GM19455 (cell line): ENCODE measurements around the gene MACROD2.

Experiments used
- ATAC-seq: cut with Tn5 transposase; IDR thresholded peaks from one replicate; pipeline ENCODE4 v1.9.1; 2021; ENCODE audit not compliant: unreplicated experiment

Gene MACROD2

DNA sequence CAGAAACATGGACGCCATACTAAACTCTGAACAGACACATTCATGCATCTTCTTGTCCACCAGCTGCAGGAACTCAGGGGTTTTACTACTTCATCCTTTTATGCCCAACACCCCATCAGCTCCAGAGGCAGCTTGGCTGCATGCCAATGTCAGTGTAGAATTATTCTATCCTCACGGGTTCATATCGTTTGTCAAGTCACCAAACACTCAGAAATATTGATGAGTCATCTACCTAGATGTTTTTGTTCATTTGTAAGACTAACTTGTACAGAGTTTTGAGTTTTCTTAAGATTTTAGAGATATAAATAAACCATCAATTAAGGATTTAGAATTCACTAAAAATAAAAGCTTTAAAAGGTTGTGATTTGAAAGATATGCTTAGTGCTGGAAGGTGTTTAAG lies 932.8 kb downstream of the MACROD2 start:
- ATAC-seq = no peak

DNA sequence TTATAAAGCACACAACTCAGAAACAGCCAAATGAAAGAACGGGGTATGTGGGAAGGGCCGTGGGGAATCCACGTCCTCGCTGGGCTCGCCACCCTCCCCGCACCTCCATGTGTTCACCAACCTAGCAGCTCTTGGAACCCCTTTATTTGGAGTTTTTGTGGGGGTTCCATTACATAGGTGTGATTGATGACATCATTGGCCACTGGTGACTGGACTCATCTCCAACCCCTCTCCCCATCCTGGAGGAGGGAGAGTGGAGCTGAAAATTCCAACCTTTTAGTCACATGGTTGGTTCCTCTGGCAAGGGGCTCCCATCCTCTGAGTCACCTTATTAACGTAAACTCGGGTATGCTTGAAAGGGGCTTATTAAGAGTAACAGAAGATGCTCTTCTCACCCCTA lies 934.1 kb downstream of the MACROD2 start:
- no peak for ATAC-seq

DNA sequence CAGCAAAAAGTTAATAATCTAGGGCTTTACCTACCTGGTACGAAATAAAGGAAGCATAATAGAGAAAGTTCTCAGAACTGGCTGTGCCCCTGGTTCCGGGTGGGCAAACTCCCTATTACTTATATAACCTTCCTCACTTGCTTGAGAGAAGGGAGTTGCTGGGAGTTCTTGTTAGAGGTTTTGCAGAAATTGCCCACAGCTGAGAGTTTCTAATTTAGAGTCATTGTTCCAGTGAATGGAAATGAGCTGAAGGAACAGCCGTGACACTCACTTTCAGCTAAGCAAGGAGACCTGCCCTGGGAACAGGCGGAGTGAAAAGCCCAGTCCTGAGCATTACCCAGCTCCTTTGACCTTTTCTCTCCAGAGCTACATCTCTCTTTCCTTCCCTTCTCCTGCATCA lies 936.7 kb downstream of the MACROD2 start:
- ATAC-seq = no peak

DNA sequence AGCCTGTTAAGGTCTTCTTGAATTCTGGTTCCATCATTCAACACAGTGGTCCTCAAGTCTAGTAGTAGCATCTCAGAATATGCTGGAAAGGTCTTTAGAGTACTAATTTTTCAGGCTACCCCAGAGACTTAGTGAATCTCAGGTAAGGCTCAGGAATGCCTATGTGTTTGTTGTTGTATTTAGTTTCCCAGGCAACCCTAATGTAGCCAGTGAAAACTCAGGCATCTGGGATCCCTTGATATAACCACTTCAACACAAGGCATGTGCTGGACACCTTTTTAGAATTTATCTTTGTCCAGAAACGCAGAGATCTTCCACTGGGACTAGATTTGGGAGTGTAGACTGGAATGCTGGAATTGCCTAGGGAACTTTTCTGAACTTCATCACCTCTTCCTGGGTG lies 940.0 kb downstream of the MACROD2 start:
- no peak for ATAC-seq

DNA sequence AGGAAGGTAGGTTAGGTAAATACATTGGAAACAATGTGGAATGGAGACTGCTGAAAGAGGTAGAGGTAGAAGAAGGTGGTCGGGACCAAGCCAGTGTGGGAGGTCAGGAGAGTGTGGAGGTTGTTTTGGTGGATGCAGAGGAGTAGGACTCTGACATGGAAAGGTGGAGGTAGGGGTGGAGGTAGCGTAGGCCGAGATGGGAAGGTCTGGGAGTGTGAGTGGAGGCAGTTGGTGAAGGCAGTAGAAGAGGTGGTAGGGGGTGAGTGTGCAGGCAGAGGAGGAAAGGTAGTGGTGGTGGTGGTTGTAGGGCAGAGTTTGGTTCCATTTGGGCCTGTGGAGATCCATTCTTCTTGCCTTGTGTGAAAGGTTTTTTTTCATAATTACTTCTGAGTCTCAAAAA lies 941.7 kb downstream of the MACROD2 start:
- no peak for ATAC-seq

DNA sequence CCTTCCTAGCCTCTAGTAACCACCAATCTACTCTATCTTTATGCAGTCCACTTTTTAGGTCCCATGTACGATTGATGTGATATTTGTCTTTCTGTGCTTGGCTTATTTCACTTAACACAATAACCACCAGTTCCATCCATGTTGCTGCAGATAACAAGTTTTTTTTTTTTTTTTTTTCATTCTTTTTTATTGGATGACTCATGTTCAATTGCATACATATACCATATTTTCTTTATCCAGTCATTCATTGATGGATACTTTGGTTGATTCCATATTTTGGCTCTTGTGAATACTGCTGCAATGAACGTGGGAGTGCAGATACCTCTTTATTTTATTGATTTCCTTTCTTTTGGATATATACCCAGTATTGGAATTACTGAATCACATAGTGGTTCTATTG lies 942.5 kb downstream of the MACROD2 start:
- ATAC-seq = no peak

DNA sequence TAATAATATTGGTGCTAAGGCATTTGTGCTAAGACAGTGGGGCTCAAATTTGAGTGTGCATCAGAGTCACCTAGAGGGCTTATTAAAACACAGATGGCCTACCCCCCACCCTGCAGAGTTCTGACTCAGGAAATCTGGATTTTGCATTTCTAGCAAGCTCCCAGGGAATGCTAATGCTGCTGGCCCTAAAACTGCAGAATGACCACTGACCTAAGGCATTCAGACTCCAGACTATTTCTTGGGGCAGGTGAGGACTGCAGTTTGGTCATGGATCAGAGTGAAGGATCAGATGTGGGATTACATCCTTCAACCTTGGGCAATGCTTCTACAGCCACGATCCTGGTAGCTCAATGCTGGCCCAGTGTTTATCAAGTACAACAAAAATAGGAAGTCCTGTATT lies 952.2 kb downstream of the MACROD2 start:
- ATAC-seq = no peak

DNA sequence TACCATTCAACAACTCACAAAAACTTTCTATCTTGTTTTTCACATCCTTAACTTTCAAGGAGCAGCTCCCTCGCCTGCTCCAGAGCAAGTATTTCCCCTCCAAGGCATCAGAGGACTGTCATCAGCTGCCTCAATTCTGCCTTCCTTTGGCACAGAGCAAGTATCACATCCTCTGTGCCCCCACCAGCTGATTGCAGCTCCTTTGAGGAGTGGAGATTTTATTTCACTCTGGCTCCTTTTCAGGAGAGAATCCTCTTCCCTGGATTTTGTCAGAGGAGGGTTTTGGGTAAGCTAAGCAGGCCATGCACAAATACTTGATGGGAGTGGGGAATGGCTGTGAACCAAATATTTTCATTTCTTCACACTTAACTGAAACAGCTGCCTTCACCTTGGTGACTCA lies 952.6 kb downstream of the MACROD2 start:
- no peak for ATAC-seq

DNA sequence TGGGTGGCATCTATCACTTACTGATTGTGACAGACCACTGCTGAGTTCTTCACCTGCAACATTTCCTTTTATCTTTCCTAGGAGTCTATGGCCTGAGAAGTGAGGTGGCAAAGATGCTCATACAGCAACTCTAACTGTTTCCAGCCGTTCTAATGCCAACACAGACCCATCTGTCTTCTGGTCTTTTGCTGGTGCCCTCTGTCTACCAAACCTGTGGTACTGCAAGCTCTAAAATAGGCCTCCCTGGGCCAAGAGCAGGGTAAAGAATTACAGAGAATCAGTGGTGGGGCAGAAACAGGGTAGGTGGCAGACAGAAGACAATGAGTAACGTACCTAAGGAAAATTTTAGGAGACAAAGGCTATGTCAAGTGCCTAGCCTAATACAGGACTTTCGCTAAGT lies 953.1 kb downstream of the MACROD2 start:
- ATAC-seq = no peak

DNA sequence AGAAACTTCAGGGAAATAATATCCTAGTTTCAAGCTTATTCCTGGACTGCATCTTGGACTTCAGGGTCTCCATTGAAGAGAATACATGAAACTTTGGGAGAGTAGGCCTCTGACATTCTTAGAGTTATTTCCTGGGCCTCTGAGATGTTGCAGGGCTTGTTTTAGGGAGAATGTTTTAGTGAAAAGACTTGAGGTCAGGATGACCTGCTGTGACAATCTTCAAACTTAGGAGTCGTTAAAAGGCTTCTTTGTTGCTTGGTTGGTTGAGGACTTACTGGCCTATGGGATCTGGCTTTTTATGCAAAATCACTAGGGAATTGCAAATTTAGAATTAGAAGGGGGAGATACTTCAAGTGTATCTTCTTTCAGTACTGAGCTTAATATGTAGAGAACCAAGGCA lies 955.3 kb downstream of the MACROD2 start:
- no peak for ATAC-seq

DNA sequence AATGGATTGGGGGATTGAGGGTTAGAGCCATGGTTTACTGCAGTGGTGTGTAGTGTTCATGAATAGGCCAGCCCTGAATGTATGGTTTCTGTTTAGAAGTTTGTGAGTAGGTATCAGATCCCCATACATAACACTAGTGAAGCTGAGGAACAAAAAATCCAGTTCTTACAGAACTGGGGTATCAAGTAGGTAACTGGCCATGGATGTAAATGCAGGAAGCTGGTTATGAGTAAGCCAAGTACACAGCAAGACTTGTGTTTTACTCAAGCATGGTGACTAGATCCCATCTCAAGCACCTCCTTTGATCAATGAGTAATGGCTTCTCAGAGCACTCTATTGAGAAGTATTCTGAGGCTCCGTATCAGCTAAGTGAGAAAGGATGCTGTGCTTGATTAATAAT lies 955.8 kb downstream of the MACROD2 start:
- ATAC-seq = no peak

DNA sequence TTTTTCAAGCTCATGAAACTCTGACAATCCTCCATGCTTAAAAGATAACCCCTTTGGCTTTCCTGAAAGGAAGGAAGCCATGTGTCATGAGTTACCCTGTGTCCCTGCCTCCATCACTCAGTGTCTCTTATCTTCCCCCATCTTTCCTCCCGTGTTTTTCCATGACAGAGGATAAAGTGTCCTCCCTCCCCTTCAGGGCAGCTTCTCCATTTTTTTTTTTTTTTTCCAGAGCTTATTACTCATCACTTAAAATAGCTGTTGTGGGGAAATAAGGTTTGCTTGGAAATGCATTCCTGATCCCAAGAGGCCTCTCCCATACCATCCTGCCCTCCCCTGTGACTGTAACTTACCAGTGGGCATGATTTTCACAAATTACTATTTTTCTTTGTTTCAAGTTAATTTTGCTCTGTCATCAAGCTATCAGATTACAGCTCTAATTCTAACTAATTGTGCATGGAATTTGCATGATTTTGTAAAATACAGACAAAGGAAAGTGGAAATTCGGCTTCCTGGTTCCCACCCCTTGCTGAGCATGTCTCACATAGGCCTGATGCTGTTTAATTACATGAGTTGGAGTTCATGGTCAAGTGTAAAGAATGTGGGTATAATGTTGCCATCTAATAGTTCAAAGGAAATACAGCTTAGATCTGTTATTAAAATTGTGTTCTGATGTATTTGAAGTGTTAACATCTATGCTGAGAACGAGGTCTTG lies 956.5 kb downstream of the MACROD2 start:
- no peak for ATAC-seq

DNA sequence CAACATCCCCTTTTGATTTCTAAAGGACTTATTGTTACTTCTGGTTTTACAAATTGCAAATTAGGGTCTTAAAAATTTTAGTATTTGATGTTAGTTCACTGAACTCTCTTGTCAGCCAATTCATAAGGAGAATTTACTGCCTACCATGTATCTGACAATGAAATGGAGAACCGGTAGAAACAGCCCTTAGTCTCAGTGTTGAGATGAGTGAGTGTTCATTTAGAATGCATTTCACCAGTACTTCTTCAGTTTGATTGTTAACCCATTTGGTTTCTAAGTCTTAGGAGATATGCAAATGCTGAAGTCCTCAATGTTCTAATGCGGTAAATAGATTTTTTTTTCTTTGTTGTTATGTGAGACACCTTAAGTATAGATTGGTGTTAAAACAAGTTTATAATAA lies 958.4 kb downstream of the MACROD2 start:
- ATAC-seq = no peak

DNA sequence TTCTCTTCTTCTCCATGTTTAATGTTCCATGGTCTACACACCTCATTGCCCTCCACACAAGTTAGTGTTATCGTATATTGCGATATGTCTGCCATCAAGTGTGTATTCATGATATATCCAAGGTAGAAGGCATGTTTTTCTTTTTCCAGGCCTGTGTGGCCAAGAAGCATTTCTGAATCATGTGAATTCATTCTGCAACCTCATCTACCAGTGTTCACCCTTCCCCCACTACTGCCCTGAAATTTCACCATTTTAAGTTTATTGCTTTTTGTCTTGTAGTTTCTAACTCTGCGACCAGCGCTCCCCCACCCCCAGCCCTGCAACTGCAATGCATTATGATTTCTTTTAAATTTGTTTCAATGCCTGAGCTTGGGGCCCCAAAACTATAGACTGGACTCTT lies 960.1 kb downstream of the MACROD2 start:
- ATAC-seq = no peak

DNA sequence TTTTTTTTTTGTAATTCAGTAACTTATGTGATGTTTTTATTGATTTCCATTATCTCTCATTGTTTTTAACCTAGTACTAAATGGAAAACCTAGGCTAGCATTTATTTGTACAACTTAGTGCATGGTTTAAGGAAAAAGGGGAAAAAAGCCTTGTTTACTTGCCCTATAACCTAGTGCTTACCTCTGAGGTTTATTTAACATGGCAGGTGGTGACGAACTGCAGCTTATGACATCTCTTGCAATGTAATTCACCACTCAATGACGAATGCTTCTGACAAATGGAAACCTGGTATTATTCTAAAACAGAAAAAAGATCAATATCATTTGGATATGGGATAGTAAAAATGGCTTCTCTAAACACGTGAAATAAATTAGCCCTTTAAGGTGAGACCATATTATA lies 960.7 kb downstream of the MACROD2 start:
- ATAC-seq = no peak

DNA sequence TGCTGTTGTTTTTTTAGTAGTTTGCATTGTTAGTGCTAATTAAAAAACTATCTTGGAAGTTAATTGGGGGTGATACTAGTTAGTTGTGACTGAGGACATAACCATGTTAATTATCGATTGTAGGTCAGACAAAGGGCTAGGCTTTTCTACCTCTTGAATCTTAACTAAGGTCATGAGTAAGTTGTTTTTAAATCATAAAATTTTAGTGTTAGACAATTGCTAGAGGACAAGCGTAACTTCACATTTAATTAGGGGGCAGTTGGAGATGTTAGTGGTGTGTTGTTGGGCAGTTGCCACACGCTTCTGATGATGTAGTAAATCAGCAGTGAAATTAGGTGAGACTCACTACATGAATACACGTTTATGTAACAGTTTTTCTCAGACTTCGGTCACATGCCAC lies 961.2 kb downstream of the MACROD2 start:
- ATAC-seq = no peak

DNA sequence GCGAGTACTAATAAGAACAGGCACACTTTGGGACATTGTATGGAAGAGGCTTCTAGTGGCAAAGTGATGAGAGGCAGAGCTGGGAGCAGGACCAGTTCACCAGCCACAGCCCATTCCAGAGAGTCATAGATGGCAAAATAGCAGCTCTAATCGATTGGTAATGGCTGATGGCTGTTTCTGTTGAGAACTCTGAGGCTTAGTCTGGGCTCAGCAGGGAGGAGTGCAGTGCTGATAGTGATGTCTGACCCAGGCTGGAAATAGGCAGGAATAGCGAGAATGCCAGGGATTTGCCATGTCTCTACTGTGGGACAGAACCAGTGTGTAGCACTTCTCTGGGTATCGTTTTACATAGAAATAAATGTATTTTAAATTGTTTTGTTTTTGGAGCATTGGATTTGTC lies 962.1 kb downstream of the MACROD2 start:
- ATAC-seq = no peak

DNA sequence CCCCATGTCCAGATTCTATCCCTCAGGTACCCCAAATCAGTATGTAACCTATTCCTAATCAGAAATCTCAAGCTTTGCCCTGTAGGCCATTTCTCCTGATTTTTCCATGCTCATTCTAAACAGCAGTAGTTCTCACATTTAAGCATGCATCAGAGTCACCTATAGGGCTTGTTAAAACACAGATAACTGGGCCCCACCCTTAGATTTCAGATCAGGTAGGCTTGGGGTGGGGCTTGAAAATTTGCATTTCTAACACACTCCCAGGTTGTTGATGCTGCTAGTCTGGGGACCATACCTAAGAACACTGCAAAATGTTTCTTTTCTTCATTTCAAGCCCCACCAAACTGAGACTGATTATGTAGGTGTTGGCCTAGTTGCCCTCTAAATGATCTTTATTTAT lies 963.3 kb downstream of the MACROD2 start:
- ATAC-seq = no peak

DNA sequence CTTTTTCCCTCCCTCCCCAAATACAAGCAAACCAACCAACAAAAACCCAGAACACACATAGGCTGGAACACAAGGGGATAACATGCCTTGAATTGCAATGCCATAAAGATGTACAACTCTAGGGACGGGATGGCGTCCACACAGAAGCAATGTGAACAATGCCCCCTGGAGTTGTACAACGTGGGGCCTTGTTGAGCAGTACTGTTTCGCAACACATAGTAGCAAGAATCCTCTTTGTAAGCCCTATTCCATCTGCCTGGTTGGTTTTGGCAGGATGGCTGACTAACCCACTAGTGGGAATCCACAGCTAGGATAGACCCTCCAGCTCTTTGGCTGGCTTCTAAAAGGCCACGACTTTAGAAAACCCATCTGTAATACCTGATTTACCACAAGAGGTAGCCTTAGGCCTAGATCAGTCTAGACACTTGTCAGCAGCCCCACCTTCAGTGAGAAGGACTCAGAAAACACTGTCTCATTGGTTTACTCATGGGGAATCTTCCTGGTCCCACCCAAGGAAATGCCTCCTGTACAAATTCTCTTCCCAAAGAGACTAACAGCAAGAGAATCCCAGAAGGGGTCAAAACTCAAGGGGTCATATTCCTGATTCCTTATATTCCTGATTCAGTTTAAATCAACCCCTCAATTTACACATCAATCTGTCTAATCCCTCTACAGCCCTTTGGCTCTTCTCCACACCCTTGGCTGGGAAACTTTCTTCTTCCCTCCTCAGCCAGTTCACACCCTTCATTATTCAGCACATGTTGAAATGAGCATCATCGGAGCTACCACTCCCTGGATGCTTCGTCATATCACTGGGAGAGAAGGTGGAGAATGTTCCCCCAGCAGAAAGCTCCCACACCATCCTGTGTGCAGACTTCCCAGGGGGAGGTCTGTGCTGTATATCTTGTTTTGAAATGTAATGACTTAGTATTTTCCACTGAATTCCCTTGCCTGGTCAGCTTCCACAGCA lies 964.5 kb downstream of the MACROD2 start:
- no peak for ATAC-seq

DNA sequence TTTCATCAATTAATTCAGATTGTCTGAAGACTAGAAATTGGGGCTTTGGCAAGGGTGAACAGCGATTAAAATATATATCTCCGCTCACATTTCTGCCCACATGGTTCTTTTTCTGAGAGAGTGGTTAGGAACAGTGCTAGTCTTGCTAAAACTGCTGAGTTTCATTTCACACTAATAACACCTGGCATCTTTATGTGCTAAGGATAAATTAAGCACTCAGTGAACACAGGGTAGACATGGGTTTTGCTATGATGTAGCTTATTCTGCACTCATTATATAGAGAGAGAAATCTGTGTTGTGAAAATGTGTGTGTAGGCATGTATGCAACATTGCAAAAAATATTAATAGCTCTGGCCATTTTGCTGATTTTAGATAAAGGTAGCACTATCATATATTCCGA lies 965.5 kb downstream of the MACROD2 start:
- ATAC-seq = no peak

DNA sequence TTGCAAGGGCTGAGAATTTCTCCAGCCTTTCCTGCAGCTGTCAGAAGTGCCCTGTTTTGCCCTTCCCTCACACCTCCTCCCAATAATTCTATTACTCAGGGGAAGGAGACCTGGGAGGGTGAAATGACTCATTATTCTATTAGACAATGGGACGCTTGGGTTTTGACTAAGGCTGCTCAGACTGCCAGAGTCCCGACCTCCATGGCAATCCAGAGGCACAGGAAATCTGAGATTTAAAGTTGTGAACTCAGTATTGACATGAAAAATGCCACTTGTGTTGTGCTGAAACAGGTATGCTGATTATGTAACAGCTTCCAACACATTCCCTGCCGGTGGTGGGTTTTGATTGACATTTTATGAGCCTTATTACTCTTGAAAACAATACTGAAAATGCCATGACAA lies 967.9 kb downstream of the MACROD2 start:
- no peak for ATAC-seq

DNA sequence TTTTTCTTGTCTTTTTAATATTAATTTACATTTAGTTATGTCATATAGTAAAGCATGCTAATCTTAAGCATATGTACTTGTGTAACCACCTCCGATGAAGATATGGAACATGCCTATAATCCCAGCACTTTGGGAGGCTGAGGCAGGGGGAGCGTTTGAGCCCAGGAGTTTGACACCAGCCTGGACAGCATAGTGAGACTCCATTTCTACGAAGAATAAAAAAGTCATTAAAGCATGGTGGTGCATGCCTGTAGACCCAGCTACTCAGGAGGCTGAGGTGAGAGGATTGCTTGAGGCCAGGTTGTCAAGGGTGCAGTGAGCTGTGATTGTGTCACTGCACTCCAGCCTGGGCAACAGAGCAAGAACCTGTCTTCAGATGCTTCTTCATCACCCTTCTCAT lies 970.9 kb downstream of the MACROD2 start:
- no peak for ATAC-seq
